Uterus (tissue), 2 donors: ENCODE results near the gene PJVK.

Experiments
- POLR2A ChIP-seq, 2 donors: fragments of 450-650 bp; IDR thresholded peaks; one replicate each; pipeline ENCODE4 v1.6.1; 2016; ENCODE audit warnings: antibody characterized with exemption in 2 of 2, mild to moderate bottlenecking in 1 of 2, moderate library complexity in 1 of 2
- TF ChIP-seq, protein P1 (sequence below), 4 experiments: fragments of 200-600 bp in 2 of 4; fragments of 450-650 bp in 2 of 4; sonication (generic) in 2 of 4; IDR thresholded peaks; one replicate each; pipeline ENCODE4 v1.5.1; 2016 to 2019; ENCODE audit warnings: antibody characterized with exemption in 4 of 4, mild to moderate bottlenecking in 2 of 4, moderate library complexity in 1 of 4

DNA sequence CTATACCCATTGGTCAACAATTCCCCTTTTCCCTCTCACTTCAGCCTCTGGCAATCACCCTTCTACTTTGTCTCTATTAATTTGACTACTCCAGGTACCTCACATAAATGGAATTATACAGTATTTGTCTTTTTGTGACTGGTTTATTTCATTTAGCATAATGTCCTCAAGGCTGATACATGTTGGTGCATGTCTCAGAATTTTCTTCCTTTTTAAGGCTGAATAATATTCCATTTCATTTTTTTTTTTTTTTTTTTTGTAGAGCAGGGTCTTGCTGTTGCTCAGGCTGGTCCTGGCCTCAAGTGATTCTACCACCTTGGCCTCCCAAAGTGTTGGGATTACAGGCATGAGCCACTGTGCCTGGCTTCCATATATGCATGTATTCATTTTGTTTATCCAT lies 25.3 kb downstream of the PJVK start:
- TF ChIP-seq, protein P1, sequence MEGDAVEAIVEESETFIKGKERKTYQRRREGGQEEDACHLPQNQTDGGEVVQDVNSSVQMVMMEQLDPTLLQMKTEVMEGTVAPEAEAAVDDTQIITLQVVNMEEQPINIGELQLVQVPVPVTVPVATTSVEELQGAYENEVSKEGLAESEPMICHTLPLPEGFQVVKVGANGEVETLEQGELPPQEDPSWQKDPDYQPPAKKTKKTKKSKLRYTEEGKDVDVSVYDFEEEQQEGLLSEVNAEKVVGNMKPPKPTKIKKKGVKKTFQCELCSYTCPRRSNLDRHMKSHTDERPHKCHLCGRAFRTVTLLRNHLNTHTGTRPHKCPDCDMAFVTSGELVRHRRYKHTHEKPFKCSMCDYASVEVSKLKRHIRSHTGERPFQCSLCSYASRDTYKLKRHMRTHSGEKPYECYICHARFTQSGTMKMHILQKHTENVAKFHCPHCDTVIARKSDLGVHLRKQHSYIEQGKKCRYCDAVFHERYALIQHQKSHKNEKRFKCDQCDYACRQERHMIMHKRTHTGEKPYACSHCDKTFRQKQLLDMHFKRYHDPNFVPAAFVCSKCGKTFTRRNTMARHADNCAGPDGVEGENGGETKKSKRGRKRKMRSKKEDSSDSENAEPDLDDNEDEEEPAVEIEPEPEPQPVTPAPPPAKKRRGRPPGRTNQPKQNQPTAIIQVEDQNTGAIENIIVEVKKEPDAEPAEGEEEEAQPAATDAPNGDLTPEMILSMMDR (IDR thresholded peaks at IDR 0.05): no peak
- no peak for TF ChIP-seq POLR2A (IDR thresholded peaks at IDR 0.05)
